Activated naive CD4-positive, alpha-beta T cell treated with anti-CD3 and anti-CD28 coated beads, Interleukin-2, amount 50 U/mL, for 16 hours (primary cell): ENCODE results near the gene NANOG.
"Not testable (repeated sequence)": the region's sequence is repeated elsewhere in the genome, so short reads cannot be mapped to it uniquely, and the experiment has no call there.

Source experiments
- DNase-seq: peaks from one replicate; pipeline ENCODE4 v3.0.0-alpha.2; 2020

The NANOG gene

GRCh38 chr12:7788884-7789528, at the start of gene NANOG:
Gene NANOG, plus strand, starts transcription at chr12:7789402. Its CDS starts 213 bp downstream, at chr12:7789615.
- not testable (repeated sequence) for DNase-seq

GRCh38 chr12:7747246-7747645, 42.0 kb upstream of the NANOG start, which contains the start of gene CLEC4C:
Gene CLEC4C, minus strand, starts transcription at chr12:7747375. Its CDS starts 27 bp downstream, at chr12:7747348.
- no peak for DNase-seq

GRCh38 chr12:7748852-7749251, 40.4 kb upstream of the NANOG start:
- DNase-seq = no peak

- no peak for DNase-seq
These were observed 39.8 kb upstream of the NANOG start for GRCh38 chr12:7749442-7749841.

- no peak for DNase-seq
These were observed 38.9 kb upstream of the NANOG start for GRCh38 chr12:7750350-7750749.

- no peak for DNase-seq
These were observed 37.8 kb upstream of the NANOG start for GRCh38 chr12:7751394-7751793.

- DNase-seq = not testable (repeated sequence)
These were observed 37.0 kb upstream of the NANOG start for GRCh38 chr12:7751941-7752922.

- DNase-seq = not testable (repeated sequence)
These were observed 33.5 kb upstream of the NANOG start for GRCh38 chr12:7755668-7756067.

- DNase-seq = no peak
These were observed 32.2 kb upstream of the NANOG start for GRCh38 chr12:7756993-7757392.

GRCh38 chr12:7758766-7759140, 30.4 kb upstream of the NANOG start:
- no peak for DNase-seq

GRCh38 chr12:7769999-7770398, 19.2 kb upstream of the NANOG start:
- DNase-seq = no peak

GRCh38 chr12:7781274-7781673, 7.9 kb upstream of the NANOG start:
- DNase-seq = no peak

- no peak for DNase-seq
These were observed 7.1 kb upstream of the NANOG start for GRCh38 chr12:7782055-7782454.

GRCh38 chr12:7783433-7783832, 5.8 kb upstream of the NANOG start:
- not testable (repeated sequence) for DNase-seq

- DNase-seq = no peak
These were observed 4.5 kb upstream of the NANOG start for GRCh38 chr12:7784701-7785100.

- DNase-seq = no peak
These were observed 1.5 kb upstream of the NANOG start for GRCh38 chr12:7787574-7788293.

- DNase-seq = no peak
These were observed 925 bp upstream of the NANOG start for GRCh38 chr12:7788294-7788660.

GRCh38 chr12:7793211-7793610, 4.0 kb downstream of the NANOG start:
- no peak for DNase-seq

- DNase-seq = not testable (repeated sequence)
These were observed 8.1 kb downstream of the NANOG start for GRCh38 chr12:7797269-7797668.

- DNase-seq = no peak
These were observed 8.6 kb downstream of the NANOG start for GRCh38 chr12:7797698-7798398.

GRCh38 chr12:7798750-7799308, 9.6 kb downstream of the NANOG start:
- not testable (repeated sequence) for DNase-seq

- no peak for DNase-seq
These were observed 12.3 kb downstream of the NANOG start for GRCh38 chr12:7801460-7801859.
